ENCODE measurements around the gene MLN. TPM values are rescaled to one million over a fixed set of nuclear protein-coding genes. Genes with fewer than 3 reads are reported as not detected.

The MLN gene
- polyA plus RNA-seq, 1 of the 3 experiments (the other 2 are of a cell fraction), result not detected

- ChIA-PET POLR2A (no interaction called here), CTCF (interaction anchor here (2.4 to 11.2 kb wide), 3 partner anchors 29 to 253 kb away, joined by 8 to 184 read pairs (median 95); partner anchors contain the start of genes IP6K3 and UQCC2)
- H4K20me1 ChIP-seq (ENCODE audit: insufficient read depth), result no peaks in the 10 kb centered on the region; the same call in 1 of the 2 replicates
- no peak overlapping the region for H3K9ac ChIP-seq
- TF ChIP-seq RXRA (IDR thresholded peaks at IDR 0.05; ENCODE audit: borderline replicate concordance, low read depth) (no peak), MAX (IDR thresholded peaks at IDR 0.05; ENCODE audit: low read depth) (no peak), RAD21 (IDR thresholded peaks at IDR 0.05; ENCODE audit: low read length) (no peak), JUND (IDR thresholded peaks at IDR 0.05) (no peak), TCF12 (IDR thresholded peaks at IDR 0.05) (no peak), REST (IDR thresholded peaks at IDR 0.05; ENCODE audit: low read depth, low read length) (no peak), GABPA (IDR thresholded peaks at IDR 0.05; ENCODE audit: low read depth) (no peak), SIN3A (IDR thresholded peaks at IDR 0.05; ENCODE audit: borderline replicate concordance, low read depth, low read length) (no peak), POLR2AphosphoS5 (IDR thresholded peaks at IDR 0.05; ENCODE audit: low read depth, low read length) (no peak), PBX3 (IDR thresholded peaks at IDR 0.05) (no peak), CHD2 (IDR thresholded peaks at IDR 0.05; ENCODE audit: low read length, partially characterized antibody) (no peak), ELF1 (IDR thresholded peaks at IDR 0.05) (no peak), SMC3 (IDR thresholded peaks at IDR 0.05; ENCODE audit: low read depth, low read length) (no peak), NRF1 (IDR thresholded peaks at IDR 0.05; ENCODE audit: low read depth, low read length) (no peak), RCOR1 (IDR thresholded peaks at IDR 0.05; ENCODE audit: low read length) (no peak)
- H3K27ac ChIP-seq (ENCODE audit: low read depth in 2 of 2, low read length in 1 of 2), result no peak overlapping the region
- H3K27me3 ChIP-seq (ENCODE audit: insufficient read depth), result no peaks in the 10 kb centered on the region
- H3K4me2 ChIP-seq, result no peak overlapping the region
- no peak overlapping the region for H2AFZ ChIP-seq (ENCODE audit: low read depth)
- peaks cover 41% of the 10 kb centered on the region for H3F3A ChIP-seq (replicated peaks; ENCODE audit: insufficient read depth)
- no peak overlapping the region for H3K4me3 ChIP-seq (ENCODE audit: low read depth in 2 of 2, low read length in 1 of 2)
- H3K9me3 ChIP-seq, result no peaks in the 10 kb centered on the region
- H3K36me3 ChIP-seq (replicated peaks in 1 of 2; ENCODE audit: control insufficient read depth in 1 of 2, insufficient read depth in 2 of 2, low read length in 1 of 2), result peaks cover 60 to 66% of the 10 kb centered on the region in 2 experiments
- no peaks in the 10 kb centered on the region for H3K9me2 ChIP-seq
- 95% methylated on average over 3 of the region's 3 CpGs for WGBS (ENCODE audit: low lambda C conversion rate)
- no peak for DNase-seq
- H3K4me1 ChIP-seq (ENCODE audit: control insufficient read depth in 1 of 2, insufficient read depth in 2 of 2, low read depth in 1 of 2, low read length in 1 of 2), result peaks cover 14 to 36% of the 10 kb centered on the region in 2 experiments; a peak in 3 of 4 replicates
- H3K79me2 ChIP-seq (ENCODE audit: insufficient read depth), result 0 out of 2 replicates have a peak, but pooled peaks cover 7% of the 10 kb centered on the region
Measured at GRCh38 chr6:33774774-33775173, 29.0 kb downstream of the MLN start.

Measured in SK-N-SH (cell line).